ENCODE data around the gene SPARC.

The SPARC gene

GRCh38 chr5:151679421-151680155 lies 7.1 kb downstream of the SPARC start:
- no peak for DNase-seq (ENCODE audit: low read depth in 2 of 2)

- no peak for DNase-seq (ENCODE audit: low read depth in 2 of 2)
These were observed 8.0 kb downstream of the SPARC start for GRCh38 chr5:151678713-151679112.

- no peak for DNase-seq (ENCODE audit: low read depth in 2 of 2)
These were observed 8.8 kb downstream of the SPARC start for GRCh38 chr5:151677776-151678545.

- DNase-seq (ENCODE audit: low read depth in 2 of 2), result no peak
These were observed 10.0 kb downstream of the SPARC start for GRCh38 chr5:151676719-151677118.

GRCh38 chr5:151676314-151676712 lies 10.4 kb downstream of the SPARC start:
- DNase-seq (ENCODE audit: low read depth in 2 of 2), result no peak

- DNase-seq (ENCODE audit: low read depth in 2 of 2), result no peak
These were observed 11.0 kb downstream of the SPARC start for GRCh38 chr5:151675611-151676313.

- no peak for DNase-seq (ENCODE audit: low read depth in 2 of 2)
These were observed 11.8 kb downstream of the SPARC start for GRCh38 chr5:151674626-151675610.

GRCh38 chr5:151673421-151673820 lies 13.3 kb downstream of the SPARC start:
- no peak for DNase-seq (ENCODE audit: low read depth in 2 of 2)

- no peak for DNase-seq (ENCODE audit: low read depth in 2 of 2)
These were observed 14.2 kb downstream of the SPARC start for GRCh38 chr5:151672516-151672915.

GRCh38 chr5:151671950-151672349 lies 14.8 kb downstream of the SPARC start:
- DNase-seq (ENCODE audit: low read depth in 2 of 2), result no peak

- DNase-seq (ENCODE audit: low read depth in 2 of 2), result no peak
These were observed 15.6 kb downstream of the SPARC start for GRCh38 chr5:151670953-151671636.

GRCh38 chr5:151670083-151670686 lies 16.5 kb downstream of the SPARC start:
- no peak for DNase-seq (ENCODE audit: low read depth in 2 of 2)

GRCh38 chr5:151667083-151667482 lies 19.6 kb downstream of the SPARC start:
- DNase-seq (ENCODE audit: low read depth in 2 of 2), result no peak

GRCh38 chr5:151665613-151666012 lies 21.1 kb downstream of the SPARC start:
- DNase-seq (ENCODE audit: low read depth in 2 of 2), result no peak

GRCh38 chr5:151664694-151665585 lies 21.8 kb downstream of the SPARC start:
- no peak for DNase-seq (ENCODE audit: low read depth in 2 of 2)

GRCh38 chr5:151663617-151664293 lies 23.0 kb downstream of the SPARC start:
- DNase-seq (ENCODE audit: low read depth in 2 of 2), result no peak

- DNase-seq (ENCODE audit: low read depth in 2 of 2), result no peak
These were observed 23.9 kb downstream of the SPARC start for GRCh38 chr5:151662805-151663204.

GRCh38 chr5:151661968-151662732 lies 24.6 kb downstream of the SPARC start:
- DNase-seq (ENCODE audit: low read depth in 2 of 2), result no peak

Data from stimulated activated CD4-positive, alpha-beta T cell treated with anti-CD3 and anti-CD28 coated beads, Interleukin-1b, Interleukin-23, amount 100 ng/mL, for 1 hour (primary cell).